Measurements from ENCODE around the gene DPP9.
A peak's percentile ranks its signal among the peaks of the same experiment; 100 is the strongest.

The DPP9 gene

GRCh38 chr19:4649392-4650047, 74.1 kb downstream of the DPP9 start:
- Histone ChIP-seq H3K27me3 (replicated peaks; ENCODE audit: control insufficient read depth, insufficient read depth, low read length) (no peaks in the 10 kb centered on the region), H3K4me3 (ENCODE audit: low read length) (no peak overlapping the region), H3K9me3 (ENCODE audit: control insufficient read depth, low read length) (no peaks in the 10 kb centered on the region), H3K9ac (ENCODE audit: low read length) (no peak overlapping the region), H3K36me3 (ENCODE audit: control insufficient read depth, insufficient read depth, low read length, severe bottlenecking) (no peaks in the 10 kb centered on the region), H3K4me1 (ENCODE audit: control insufficient read depth, insufficient read depth, low read length) (no peaks in the 10 kb centered on the region)
- no peak for DNase-seq (ENCODE audit: low read depth)

DNA sequence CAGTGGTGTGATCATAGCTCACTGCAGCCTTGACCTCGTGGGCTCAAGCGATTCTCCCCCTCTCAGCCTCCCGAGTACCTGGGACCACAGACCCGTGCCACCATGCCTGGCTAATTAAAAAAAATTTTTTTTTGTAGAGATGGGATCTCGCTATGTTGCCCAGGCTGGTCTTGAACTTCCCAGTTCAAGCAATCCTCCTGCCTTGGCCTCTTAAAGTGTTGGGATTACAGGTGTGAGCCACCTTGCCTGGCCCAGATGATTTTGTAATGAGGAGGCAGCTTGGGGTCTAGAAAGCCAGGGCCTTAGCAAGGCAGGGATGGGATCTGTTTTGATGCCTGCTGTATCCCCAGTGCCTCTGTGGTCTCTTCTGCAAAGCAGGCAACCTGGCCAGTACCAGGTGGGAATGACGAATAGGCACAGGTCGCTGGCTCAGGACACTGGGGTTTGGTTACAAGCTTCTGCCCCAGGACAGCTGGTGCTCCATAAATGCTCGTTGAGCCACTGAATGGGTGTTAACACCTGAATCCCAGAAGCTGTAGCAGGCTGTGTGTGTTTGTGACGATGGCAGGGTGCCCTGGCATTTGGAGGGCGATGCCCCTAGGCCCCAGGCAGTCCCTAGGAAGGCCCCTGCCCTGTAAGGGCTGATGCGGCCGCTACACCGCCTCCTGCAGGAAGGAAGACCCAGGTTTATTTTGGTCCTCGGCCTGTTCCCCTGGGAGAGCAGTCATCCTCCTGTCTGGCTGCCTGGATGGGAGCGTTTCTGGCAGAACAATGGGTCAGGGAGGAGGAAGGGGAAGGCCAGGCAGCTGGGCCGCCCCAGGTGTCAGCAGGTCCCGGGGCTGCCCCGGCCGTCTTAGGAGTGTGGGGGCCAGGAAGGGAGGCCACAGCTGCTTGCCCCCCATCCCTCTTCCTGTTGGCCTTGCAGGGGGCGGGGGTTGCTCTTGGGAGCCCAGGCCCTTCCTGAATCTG, 75.7 kb downstream of the DPP9 start:
- DNase-seq (ENCODE audit: low read depth) = no peak

GRCh38 chr19:4645718-4646117, 77.9 kb downstream of the DPP9 start:
- Histone ChIP-seq H3K4me3 (ENCODE audit: low read length) (no peak overlapping the region), H3K9me3 (ENCODE audit: control insufficient read depth, low read length) (no peaks in the 10 kb centered on the region), H3K27me3 (replicated peaks; ENCODE audit: control insufficient read depth, insufficient read depth, low read length) (no peaks in the 10 kb centered on the region), H3K4me1 (ENCODE audit: control insufficient read depth, insufficient read depth, low read length) (no peaks in the 10 kb centered on the region), H3K36me3 (ENCODE audit: control insufficient read depth, insufficient read depth, low read length, severe bottlenecking) (no peaks in the 10 kb centered on the region), H3K9ac (ENCODE audit: low read length) (no peak overlapping the region)
- DNase-seq (ENCODE audit: low read depth) = no peak

More for the DNA sequence above, 75.7 kb downstream of the DPP9 start:
- H3K4me1 ChIP-seq (ENCODE audit: control insufficient read depth, insufficient read depth, low read length) = no peaks in the 10 kb centered on the region
- no peak overlapping the region for H3K4me3 ChIP-seq (ENCODE audit: low read length)
- no peak overlapping the region for H3K9ac ChIP-seq (ENCODE audit: low read length)
- no peaks in the 10 kb centered on the region for H3K36me3 ChIP-seq (ENCODE audit: control insufficient read depth, insufficient read depth, low read length, severe bottlenecking)
- H3K27me3 ChIP-seq (replicated peaks; ENCODE audit: control insufficient read depth, insufficient read depth, low read length) = no peaks in the 10 kb centered on the region
- H3K9me3 ChIP-seq (ENCODE audit: control insufficient read depth, low read length) = no peaks in the 10 kb centered on the region

GRCh38 chr19:4642625-4643024, 81.0 kb downstream of the DPP9 start:
- DNase-seq (ENCODE audit: low read depth) = no peak
- H3K27me3 ChIP-seq (replicated peaks; ENCODE audit: control insufficient read depth, insufficient read depth, low read length) = no peaks in the 10 kb centered on the region
- no peak overlapping the region for H3K9ac ChIP-seq (ENCODE audit: low read length)
- peaks cover 3% of the 10 kb centered on the region for H3K4me1 ChIP-seq (ENCODE audit: control insufficient read depth, insufficient read depth, low read length)
- H3K4me3 ChIP-seq (ENCODE audit: low read length) = no peak overlapping the region
- H3K36me3 ChIP-seq (ENCODE audit: control insufficient read depth, insufficient read depth, low read length, severe bottlenecking) = no peaks in the 10 kb centered on the region
- no peaks in the 10 kb centered on the region for H3K9me3 ChIP-seq (ENCODE audit: control insufficient read depth, low read length)

DNA sequence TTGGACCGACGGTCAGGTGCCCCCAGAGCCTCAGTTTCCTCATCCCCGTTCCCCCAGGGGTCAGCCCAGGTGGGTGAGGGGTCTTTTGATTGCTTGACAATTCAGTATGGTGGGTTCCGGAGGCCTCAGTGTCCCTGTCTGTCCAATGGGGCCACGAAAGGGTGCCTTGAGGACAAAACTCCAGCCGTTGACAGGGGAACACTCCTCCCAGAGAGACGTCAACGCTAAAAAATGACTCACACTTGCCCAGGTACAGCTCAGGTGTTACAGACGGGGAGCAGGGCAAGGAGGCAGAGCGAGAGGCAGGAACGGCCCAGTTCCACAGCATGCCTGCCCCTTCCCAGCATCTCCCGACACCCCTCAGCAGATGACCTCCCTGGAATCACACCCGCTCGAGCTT, 82.5 kb downstream of the DPP9 start:
- Histone ChIP-seq H3K27me3 (replicated peaks; ENCODE audit: control insufficient read depth, insufficient read depth, low read length) (no peaks in the 10 kb centered on the region), H3K4me3 (ENCODE audit: low read length) (no peak overlapping the region), H3K9ac (ENCODE audit: low read length) (no peak overlapping the region), H3K9me3 (ENCODE audit: control insufficient read depth, low read length) (no peaks in the 10 kb centered on the region), H3K4me1 (ENCODE audit: control insufficient read depth, insufficient read depth, low read length) (peaks cover 7% of the 10 kb centered on the region), H3K36me3 (ENCODE audit: control insufficient read depth, insufficient read depth, low read length, severe bottlenecking) (no peaks in the 10 kb centered on the region)
- DNase-seq (ENCODE audit: low read depth) = no peak

DNA sequence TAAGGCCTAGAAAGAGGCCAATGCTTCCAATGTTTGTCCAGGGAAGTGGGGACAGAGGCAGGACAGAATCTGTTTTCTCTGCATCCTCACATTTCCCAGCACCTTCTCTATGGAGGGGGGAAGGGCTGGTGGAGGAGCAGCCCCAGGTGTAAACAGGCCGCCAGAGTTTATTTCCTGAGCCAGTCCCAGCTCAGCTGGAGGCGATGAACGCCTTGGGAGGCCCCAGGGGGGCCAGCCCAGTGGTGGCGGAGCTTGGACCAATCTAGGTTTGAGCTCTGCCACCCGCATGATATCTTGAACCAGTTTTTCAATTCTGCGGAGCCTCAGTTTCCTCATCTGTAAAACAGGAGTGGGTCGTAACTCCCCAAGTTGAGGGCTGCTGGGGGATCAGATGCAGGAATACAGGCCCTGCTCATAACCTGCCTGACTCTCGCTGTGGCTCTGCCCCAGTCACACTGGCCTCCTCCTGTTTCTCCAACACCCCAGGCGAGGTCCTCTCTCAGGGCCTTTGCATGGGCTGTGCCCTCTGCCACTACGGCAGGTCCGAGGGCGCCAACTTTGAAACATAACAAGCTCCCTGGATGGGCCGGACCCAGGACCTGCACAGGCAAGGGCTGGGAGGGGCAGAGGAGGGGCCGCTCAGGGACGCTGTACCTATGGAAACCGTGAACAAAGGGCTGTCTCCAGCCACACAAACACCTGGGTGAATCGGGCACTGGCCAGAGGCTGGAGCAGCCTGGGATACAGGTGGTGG, 83.2 kb downstream of the DPP9 start:
- no peak overlapping the region for H3K4me3 ChIP-seq (ENCODE audit: low read length)
- no peak for DNase-seq (ENCODE audit: low read depth)
- peaks cover 12% of the 10 kb centered on the region for H3K4me1 ChIP-seq (ENCODE audit: control insufficient read depth, insufficient read depth, low read length)
- no peaks in the 10 kb centered on the region for H3K9me3 ChIP-seq (ENCODE audit: control insufficient read depth, low read length)
- H3K36me3 ChIP-seq (ENCODE audit: control insufficient read depth, insufficient read depth, low read length, severe bottlenecking) = no peaks in the 10 kb centered on the region
- no peaks in the 10 kb centered on the region for H3K27me3 ChIP-seq (replicated peaks; ENCODE audit: control insufficient read depth, insufficient read depth, low read length)
- H3K9ac ChIP-seq (ENCODE audit: low read length) = no peak overlapping the region

GRCh38 chr19:4639531-4640246, 84.0 kb downstream of the DPP9 start:
- peaks cover 15% of the 10 kb centered on the region for H3K4me1 ChIP-seq (ENCODE audit: control insufficient read depth, insufficient read depth, low read length)
- peak overlapping the region; percentile 84 for H3K9ac ChIP-seq (ENCODE audit: low read length)
- H3K27me3 ChIP-seq (replicated peaks; ENCODE audit: control insufficient read depth, insufficient read depth, low read length) = no peaks in the 10 kb centered on the region
- H3K9me3 ChIP-seq (ENCODE audit: control insufficient read depth, low read length) = no peaks in the 10 kb centered on the region
- peak; percentile 37 for DNase-seq (ENCODE audit: low read depth)
- H3K36me3 ChIP-seq (ENCODE audit: control insufficient read depth, insufficient read depth, low read length, severe bottlenecking) = no peaks in the 10 kb centered on the region
- H3K4me3 ChIP-seq (ENCODE audit: low read length) = peak overlapping the region; percentile 81

GRCh38 chr19:4638828-4639530, 84.7 kb downstream of the DPP9 start, which contains the start of gene TNFAIP8L1:
TNFAIP8L1 (plus strand) TSS chr19:4639516; CDS start chr19:4651870, 12,354 bp downstream.
- Histone ChIP-seq H3K4me1 (ENCODE audit: control insufficient read depth, insufficient read depth, low read length) (peaks cover 22% of the 10 kb centered on the region), H3K4me3 (ENCODE audit: low read length) (peak within 1 kb of the TSS; percentile 81), H3K9ac (ENCODE audit: low read length) (peak within 1 kb of the TSS; percentile 84), H3K27me3 (replicated peaks; ENCODE audit: control insufficient read depth, insufficient read depth, low read length) (no peaks in the 10 kb centered on the region), H3K36me3 (ENCODE audit: control insufficient read depth, insufficient read depth, low read length, severe bottlenecking) (no peaks in the 10 kb centered on the region), H3K9me3 (ENCODE audit: control insufficient read depth, low read length) (no peaks in the 10 kb centered on the region)
- DNase-seq (ENCODE audit: low read depth) = peak; percentile 99

- Histone ChIP-seq H3K4me3 (ENCODE audit: low read length) (no peak overlapping the region), H3K27me3 (replicated peaks; ENCODE audit: control insufficient read depth, insufficient read depth, low read length) (no peaks in the 10 kb centered on the region), H3K9ac (ENCODE audit: low read length) (peak overlapping the region; percentile 75), H3K4me1 (ENCODE audit: control insufficient read depth, insufficient read depth, low read length) (peaks cover 23% of the 10 kb centered on the region), H3K36me3 (ENCODE audit: control insufficient read depth, insufficient read depth, low read length, severe bottlenecking) (no peaks in the 10 kb centered on the region), H3K9me3 (ENCODE audit: control insufficient read depth, low read length) (no peaks in the 10 kb centered on the region)
- no peak for DNase-seq (ENCODE audit: low read depth)
These were observed 85.3 kb downstream of the DPP9 start for GRCh38 chr19:4638317-4638716.

GRCh38 chr19:4636761-4637160, 86.9 kb downstream of the DPP9 start:
- H3K4me3 ChIP-seq (ENCODE audit: low read length) = peak overlapping the region; percentile 74

More at GRCh38 chr19:4636761-4637160, 86.9 kb downstream of the DPP9 start:
- no peak for DNase-seq (ENCODE audit: low read depth)
- peaks cover 23% of the 10 kb centered on the region for H3K4me1 ChIP-seq (ENCODE audit: control insufficient read depth, insufficient read depth, low read length)
- no peaks in the 10 kb centered on the region for H3K9me3 ChIP-seq (ENCODE audit: control insufficient read depth, low read length)
- H3K27me3 ChIP-seq (replicated peaks; ENCODE audit: control insufficient read depth, insufficient read depth, low read length) = no peaks in the 10 kb centered on the region
- H3K36me3 ChIP-seq (ENCODE audit: control insufficient read depth, insufficient read depth, low read length, severe bottlenecking) = no peaks in the 10 kb centered on the region
- peak overlapping the region; percentile 81 for H3K9ac ChIP-seq (ENCODE audit: low read length)
